Mucosa of stomach (tissue), 1 donor: Measurements from ENCODE around the gene PXN.
"Not testable (repeated sequence)": the region's sequence is repeated elsewhere in the genome, so short reads cannot be mapped to it uniquely, and the experiment has no call there.

Source experiments
- H3K27me3 ChIP-seq: one replicate; pipeline ENCODE4 v1.7.0; 2013; ENCODE audit warnings: mild to moderate bottlenecking, low read length; ENCODE audit not compliant: control insufficient read depth, insufficient read depth
- H3K36me3 ChIP-seq: one replicate; pipeline ENCODE4 v1.7.0; 2013; ENCODE audit warnings: low read length; ENCODE audit not compliant: control insufficient read depth, insufficient read depth
- H3K4me1 ChIP-seq: one replicate; pipeline ENCODE4 v1.7.0; 2013; ENCODE audit warnings: mild to moderate bottlenecking, low read length; ENCODE audit not compliant: control insufficient read depth, insufficient read depth
- H3K4me3 ChIP-seq: one replicate; pipeline ENCODE4 v1.7.0; 2013; ENCODE audit warnings: low read length
- H3K9ac ChIP-seq: one replicate; pipeline ENCODE4 v1.7.0; 2013; ENCODE audit warnings: mild to moderate bottlenecking, low read length, moderate library complexity
- H3K9me3 ChIP-seq: one replicate; pipeline ENCODE4 v1.7.0; 2013; ENCODE audit warnings: mild to moderate bottlenecking, low read length, moderate library complexity; ENCODE audit not compliant: control insufficient read depth
- donor health status: Pancreatic carcinoma.

Gene PXN

DNA sequence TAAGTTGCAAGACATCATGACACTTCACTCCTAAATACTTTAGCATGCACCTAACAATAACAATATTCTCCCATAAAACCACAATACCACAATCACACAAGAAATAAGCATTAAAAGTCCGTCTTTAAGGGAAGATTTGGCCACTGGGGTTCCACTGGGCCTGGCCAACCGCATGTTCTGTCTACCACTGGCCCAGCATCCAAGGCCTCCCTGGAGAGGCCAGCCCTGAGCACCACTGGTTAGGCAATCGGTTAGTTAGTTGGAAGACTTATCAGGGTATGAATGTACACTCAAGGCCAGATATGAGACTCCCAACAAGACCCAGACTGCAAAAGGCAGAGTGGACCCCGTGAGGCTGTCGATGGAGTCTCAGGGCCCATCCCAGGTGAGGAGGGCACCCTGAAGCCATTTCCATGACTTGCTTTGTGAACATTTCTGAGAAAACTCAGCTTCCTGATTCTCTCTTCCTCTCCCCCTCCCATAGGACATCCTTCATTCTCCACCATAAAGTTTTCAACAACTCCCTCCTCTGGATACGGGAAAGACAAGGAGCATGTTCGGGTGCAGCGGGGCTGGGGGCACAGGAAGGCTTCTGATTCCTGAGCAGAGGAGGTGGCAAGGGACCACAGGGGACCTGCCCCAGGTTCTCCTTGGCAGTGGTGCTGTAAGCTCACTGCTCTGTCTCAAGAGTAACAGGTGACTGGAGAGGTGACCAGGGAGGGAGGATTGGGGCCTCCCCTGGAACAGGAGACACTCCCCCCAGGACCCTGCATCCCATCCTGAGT, 5.9 kb downstream of the PXN start:
- Histone ChIP-seq H3K4me3 (no peak overlapping the region), H3K36me3 (no peaks in the 10 kb centered on the region), H3K27me3 (no peaks in the 10 kb centered on the region), H3K9me3 (no peaks in the 10 kb centered on the region), H3K9ac (no peak overlapping the region), H3K4me1 (peaks cover 41% of the 10 kb centered on the region)

DNA sequence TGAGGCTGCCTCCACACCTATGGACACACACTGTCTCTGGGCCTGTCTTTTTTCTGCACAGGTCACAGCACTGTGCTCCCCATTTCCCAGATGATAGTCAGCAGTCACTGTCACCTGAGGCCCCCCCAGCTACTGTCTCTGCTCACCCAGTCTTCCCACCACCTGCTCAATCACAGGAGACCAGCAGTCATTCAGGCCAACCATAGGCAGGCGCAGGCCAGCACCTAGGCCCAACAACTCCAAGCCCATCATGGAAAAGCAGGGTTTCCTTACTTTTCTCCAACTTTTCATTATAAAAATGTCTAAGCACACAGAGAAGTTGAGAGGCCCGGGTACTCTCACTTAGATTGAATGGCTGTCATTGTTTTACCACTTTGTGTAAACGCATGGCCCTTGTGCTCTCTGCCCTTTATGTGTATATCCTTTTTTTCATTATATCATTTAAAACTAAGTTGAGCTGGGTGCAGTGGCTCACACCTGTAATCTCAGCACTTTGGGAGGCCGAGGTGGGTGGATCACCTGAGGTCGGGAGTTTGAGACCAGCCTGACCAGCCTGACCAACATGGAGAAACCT, 7.1 kb downstream of the PXN start:
- Histone ChIP-seq H3K9me3 (no peaks in the 10 kb centered on the region), H3K27me3 (no peaks in the 10 kb centered on the region), H3K4me3 (no peak overlapping the region), H3K4me1 (peaks cover 29% of the 10 kb centered on the region), H3K9ac (no peak overlapping the region), H3K36me3 (no peaks in the 10 kb centered on the region)

DNA sequence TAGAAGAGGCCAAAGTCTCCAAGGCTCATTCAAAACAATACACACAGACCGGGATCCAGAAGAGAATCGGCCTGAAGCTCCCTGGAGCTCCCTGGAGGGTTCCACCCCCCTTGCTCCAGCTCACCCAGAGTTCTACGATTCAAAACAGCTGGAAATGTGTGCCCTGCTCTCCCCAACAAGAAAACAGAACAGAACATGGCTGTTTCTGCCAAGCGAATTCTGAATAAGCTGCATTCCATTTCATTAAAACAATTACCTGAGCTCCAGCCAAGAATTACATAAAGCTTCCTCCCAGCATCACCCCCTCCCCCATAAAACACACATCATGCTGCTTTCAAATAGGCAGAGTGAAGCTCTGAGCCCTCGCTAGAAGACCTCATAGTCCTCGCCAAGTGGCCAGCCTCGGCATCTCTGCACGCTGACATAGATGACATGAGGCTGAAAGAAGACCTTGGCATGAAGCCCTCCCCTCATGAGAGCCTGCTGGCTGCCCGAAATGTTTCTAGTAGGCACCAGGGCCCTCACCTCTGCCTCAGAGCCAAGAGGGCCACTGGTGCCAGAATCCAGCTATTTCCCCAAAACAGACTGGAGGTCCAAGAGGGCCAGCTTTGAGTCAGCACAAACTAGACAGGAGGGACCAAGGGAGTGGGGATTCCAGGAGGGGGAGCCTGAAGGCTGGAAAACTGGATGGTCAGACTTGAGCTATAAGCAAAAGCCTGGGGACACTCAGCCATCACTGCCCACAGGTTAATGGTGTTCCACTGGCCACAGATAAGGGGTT, 8.3 kb downstream of the PXN start:
- H3K9me3 ChIP-seq, result no peaks in the 10 kb centered on the region
- no peaks in the 10 kb centered on the region for H3K36me3 ChIP-seq
- no peaks in the 10 kb centered on the region for H3K27me3 ChIP-seq
- H3K4me1 ChIP-seq, result peaks cover 19% of the 10 kb centered on the region
- H3K4me3 ChIP-seq, result no peak overlapping the region
- peak overlapping the region; percentile 5 for H3K9ac ChIP-seq

DNA sequence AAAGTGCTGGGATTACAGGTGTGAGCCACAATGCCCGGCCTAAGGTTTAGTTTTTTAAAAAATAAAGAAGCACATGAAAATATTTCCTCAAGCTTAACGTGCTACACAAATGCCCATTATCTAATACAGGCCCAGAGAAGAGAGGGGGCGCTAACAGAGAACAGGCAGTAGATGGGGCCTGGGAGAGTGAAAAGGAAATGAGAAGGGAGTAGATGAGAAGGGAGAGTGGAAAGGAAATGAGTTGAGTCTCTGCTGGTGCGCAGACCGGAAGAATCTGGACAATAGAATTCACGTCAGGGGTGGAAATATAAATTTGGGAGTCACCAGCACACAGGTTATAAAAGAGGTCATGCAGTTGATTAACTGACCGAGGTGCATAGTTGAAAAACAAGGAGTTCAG, 10.7 kb downstream of the PXN start:
- no peaks in the 10 kb centered on the region for H3K36me3 ChIP-seq
- H3K4me3 ChIP-seq, result no peak overlapping the region
- peaks cover 23% of the 10 kb centered on the region for H3K4me1 ChIP-seq
- no peaks in the 10 kb centered on the region for H3K27me3 ChIP-seq
- H3K9me3 ChIP-seq, result no peaks in the 10 kb centered on the region
- H3K9ac ChIP-seq, result no peak overlapping the region

DNA sequence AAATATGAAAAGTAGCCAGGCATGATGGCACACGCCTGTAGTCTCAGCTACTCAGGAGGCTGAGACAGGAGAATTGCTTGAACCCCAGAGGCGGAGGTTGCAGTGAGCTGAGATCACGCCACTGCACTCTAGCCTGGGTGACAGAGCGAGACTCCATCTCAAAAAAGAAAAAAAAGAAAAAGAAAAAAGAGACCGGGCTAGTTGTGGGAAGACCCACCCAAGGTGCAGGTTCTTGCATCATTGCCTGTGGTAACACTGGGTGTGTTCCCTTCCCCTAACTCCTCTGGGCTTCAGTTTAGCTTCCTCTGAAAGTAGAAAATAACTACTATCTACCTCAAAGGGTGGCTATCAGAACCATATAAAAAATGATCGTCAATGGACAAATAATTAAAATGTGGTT, 12.2 kb downstream of the PXN start:
- H3K9ac ChIP-seq, H3K9me3 ChIP-seq, H3K4me3 ChIP-seq, H3K36me3 ChIP-seq, H3K27me3 ChIP-seq: not testable (repeated sequence)
- peaks cover 30% of the 10 kb centered on the region for H3K4me1 ChIP-seq

DNA sequence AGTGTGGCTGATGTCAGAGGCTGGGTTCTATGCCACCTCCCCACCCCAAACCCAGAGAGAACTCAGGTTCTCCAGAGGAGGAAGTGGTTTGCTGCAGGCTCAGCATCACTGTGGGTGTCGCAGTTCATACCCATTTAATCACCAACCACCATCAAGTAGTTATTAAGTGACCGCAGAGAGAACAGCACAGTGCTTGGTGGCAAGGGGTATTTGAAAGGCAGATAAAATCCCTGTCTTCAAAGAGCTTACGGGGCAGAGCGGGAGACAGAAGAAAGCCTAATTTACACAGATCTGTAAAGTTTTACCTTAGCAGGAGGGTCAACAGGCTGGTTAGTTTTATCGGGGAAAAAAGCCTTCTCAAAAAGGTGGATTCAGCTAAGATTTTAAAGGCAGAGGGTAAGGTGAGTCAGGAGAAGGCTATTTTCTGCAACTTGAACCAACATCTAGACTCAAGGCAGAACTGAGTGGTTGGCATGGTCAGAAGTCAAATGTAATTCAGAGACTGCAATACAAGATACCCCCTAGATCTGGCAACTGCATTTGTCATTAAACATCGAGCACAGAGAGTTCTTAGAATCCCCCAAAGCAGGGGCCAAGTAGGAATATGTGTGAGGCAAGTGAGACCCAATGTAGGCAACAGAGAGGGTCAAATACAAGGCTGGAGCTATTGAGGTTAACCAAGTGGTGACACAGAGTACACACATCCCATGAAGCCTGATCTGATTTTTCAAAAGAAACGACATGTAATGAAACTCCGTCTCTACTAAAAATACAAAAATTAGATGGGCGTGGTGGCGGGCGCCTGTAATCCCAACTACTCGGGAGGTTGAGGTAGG, 13.2 kb downstream of the PXN start:
- Histone ChIP-seq H3K9me3 (no peaks in the 10 kb centered on the region), H3K4me1 (peaks cover 25% of the 10 kb centered on the region), H3K27me3 (no peaks in the 10 kb centered on the region), H3K36me3 (no peaks in the 10 kb centered on the region), H3K4me3 (no peak overlapping the region), H3K9ac (no peak overlapping the region)

DNA sequence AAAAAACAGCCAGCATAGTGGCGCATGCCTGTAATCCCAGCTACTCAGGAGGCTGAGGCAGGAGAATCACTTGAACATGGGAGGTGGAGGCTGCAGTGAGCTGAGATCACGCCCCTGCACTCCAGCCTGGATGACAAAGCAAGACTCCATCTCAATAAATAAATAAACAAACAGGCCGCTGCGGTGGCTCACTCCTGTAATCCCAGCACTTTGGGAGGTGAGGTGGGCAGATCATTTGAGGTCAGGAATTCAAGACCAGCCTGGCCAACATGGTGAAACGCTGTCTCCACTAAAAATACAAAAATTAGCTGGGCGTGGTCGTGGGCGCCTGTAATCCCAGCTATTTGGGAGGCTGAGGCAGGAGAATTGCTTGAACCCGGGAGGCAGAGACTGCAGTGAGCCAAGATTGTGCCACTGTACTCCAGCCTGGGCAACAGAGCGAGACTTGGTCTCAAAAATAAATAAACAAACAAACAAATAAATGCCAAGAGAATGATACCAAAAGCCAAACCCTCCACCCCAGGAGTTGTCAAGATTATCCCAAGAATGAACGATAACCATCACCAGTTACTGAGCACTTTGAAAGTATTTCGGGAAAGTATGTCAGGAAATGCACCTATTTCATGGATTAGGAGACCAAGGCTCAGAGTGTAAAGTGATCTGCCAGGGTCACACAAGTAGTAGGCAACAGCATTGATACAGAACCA, 14.0 kb downstream of the PXN start:
- H3K36me3 ChIP-seq, H3K9ac ChIP-seq, H3K27me3 ChIP-seq, H3K4me3 ChIP-seq, H3K9me3 ChIP-seq: not testable (repeated sequence)
- H3K4me1 ChIP-seq, result peaks cover 18% of the 10 kb centered on the region

DNA sequence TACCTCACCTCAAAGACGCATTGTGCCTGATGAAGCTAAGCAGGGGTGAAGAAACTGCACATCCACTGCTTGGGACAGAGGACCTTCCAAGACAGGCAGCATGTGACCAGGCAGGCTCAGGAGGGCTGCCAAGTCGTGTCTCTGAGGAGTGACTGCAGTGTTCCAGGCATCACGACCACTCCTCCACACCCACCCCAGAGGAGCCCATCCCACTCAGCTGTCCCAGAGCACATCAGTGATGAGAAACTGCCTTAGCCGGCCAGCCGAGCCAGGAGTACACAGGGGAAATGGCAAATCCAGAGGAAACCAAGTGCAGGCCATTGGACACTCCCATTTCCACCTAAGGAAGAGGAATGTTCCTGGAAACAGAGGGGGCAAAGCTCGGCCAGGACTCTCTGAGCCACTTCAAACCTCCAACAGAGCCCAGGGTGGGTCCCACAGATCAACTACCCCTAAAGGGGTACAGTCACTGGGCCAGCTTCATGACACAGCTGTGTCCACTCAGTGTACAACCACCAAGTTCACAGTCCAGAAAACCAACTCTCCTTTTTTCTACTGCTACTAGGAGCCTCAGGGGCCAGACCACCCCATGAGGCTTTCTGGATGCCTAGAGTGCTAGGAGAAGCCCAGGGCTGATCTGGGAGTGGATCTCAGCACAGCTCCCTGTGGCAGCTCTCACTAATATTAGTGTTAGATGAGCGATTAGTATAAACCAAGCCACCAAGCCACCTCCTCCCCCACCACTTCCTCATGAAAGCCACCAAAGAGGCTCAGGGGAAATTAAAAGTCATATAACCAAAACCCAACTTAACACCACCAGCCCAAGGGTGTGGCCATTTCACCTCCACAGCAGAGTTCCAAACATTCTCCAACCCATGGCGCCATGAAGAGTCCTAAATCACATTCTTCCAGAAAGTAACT, 15.4 kb downstream of the PXN start:
- Histone ChIP-seq H3K4me3 (no peak overlapping the region), H3K9me3 (no peaks in the 10 kb centered on the region), H3K4me1 (peaks cover 18% of the 10 kb centered on the region), H3K36me3 (no peaks in the 10 kb centered on the region), H3K27me3 (no peaks in the 10 kb centered on the region), H3K9ac (no peak overlapping the region)

DNA sequence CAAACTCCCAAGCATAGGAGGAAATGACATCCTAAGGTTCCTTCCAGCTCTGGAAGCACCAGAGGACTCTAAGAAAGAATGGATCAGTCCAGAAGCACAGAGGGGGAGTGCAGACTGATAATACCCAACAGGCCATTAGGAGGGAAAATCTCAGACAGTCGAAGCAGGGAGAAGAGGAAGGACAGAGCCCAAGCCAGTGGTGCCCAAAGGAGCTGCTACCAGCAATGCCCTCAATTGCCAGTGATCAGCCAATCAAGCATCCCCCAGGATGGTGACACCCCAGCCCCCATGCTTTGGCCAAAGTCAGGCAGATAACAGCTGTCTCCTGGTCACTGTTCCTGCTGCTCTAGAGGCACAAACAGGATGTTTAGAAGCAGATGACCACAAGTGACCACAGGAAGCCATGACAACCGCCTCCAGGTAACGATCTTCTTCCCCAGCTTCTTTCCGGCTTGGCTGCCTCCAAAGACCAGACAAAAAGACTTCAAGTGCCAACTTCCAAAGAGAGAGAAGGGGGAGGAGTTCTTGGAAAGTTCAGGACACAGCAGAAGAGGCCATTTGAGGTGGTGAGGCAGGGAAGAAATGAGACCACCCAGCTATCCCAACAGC, 16.2 kb downstream of the PXN start:
- Histone ChIP-seq H3K4me1 (peaks cover 18% of the 10 kb centered on the region), H3K4me3 (no peak overlapping the region), H3K36me3 (no peaks in the 10 kb centered on the region), H3K9me3 (no peaks in the 10 kb centered on the region), H3K9ac (no peak overlapping the region), H3K27me3 (no peaks in the 10 kb centered on the region)

DNA sequence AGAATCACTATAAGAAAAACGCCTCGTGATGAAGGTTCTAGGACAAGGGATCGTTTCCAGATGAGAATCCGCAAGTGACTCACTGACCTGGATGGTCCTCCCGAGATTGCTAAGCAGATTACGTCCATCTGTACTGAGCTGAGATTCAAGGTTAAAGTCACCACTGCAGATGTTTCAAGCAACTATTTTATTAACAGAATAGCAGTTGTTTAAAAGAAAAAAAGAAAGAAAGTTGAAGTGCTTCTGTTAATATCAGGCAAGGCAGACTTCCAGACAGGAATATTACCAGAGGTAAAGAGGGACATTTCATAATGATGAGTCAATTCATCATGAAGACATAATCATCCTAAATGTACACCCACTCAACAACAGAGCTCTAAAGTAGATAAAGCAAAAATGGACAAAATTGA, 17.9 kb downstream of the PXN start:
- H3K36me3 ChIP-seq, result no peaks in the 10 kb centered on the region
- no peaks in the 10 kb centered on the region for H3K9me3 ChIP-seq
- peaks cover 18% of the 10 kb centered on the region for H3K4me1 ChIP-seq
- no peaks in the 10 kb centered on the region for H3K27me3 ChIP-seq
- no peak overlapping the region for H3K9ac ChIP-seq
- no peak overlapping the region for H3K4me3 ChIP-seq
